ENCODE results near the gene PERM1.

The PERM1 gene

DNA sequence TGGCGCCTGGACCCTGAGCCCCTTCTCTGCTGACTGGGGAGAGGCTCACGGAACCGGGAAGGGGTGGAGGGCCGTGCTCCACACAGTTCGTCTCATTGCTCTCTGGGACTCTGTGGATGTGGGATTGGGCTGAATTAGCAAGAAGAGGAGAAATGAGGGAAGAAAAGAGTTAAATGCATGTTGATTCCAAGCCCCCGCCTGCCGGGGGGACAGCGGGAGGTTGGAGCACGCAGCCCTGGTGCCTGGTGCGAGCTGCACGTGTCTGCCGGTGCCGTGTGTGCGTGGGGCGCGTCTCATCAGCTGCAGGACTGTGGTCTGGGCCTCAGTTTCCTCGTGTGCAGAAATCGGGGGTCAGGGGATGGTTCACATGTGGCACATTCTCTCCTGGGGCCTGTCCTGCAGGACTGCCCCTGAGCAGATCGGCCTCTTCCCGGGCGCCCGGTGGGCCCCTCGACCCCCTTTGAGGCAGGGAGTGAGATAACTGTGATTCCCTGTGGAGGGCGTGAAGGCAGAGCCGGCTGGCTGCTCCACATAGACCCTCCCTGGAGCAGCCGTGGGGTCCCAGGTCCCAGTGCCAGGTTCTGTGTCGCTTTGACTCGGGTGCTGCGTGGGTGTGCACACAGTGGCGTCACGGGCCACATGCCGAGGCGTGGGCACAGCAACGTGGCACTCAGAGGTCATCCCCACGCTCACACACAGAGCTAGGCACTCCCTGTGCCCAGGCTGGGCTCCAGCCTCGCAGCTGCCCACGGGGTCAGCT is 46.7 kb downstream of the PERM1 start:
- Mint-ChIP-seq H3K9me3 (no peaks in the 10 kb centered on the region), H3K4me3 (no peak overlapping the region), H3K27ac (no peak overlapping the region), H3K27me3 (peaks cover 85% of the 10 kb centered on the region), H3K4me1 (no peaks in the 10 kb centered on the region)
- no peak for ATAC-seq
- no peak for DNase-seq

GRCh38 chr1:933603-933940 is 48.3 kb downstream of the PERM1 start:
- H3K27me3 Mint-ChIP-seq, result peaks cover 84% of the 10 kb centered on the region
- H3K27ac Mint-ChIP-seq, result no peak overlapping the region
- ATAC-seq (no peak), DNase-seq (no peak)
- no peak overlapping the region for H3K4me3 Mint-ChIP-seq
- H3K9me3 Mint-ChIP-seq, result no peaks in the 10 kb centered on the region
- H3K4me1 Mint-ChIP-seq, result no peaks in the 10 kb centered on the region

DNA sequence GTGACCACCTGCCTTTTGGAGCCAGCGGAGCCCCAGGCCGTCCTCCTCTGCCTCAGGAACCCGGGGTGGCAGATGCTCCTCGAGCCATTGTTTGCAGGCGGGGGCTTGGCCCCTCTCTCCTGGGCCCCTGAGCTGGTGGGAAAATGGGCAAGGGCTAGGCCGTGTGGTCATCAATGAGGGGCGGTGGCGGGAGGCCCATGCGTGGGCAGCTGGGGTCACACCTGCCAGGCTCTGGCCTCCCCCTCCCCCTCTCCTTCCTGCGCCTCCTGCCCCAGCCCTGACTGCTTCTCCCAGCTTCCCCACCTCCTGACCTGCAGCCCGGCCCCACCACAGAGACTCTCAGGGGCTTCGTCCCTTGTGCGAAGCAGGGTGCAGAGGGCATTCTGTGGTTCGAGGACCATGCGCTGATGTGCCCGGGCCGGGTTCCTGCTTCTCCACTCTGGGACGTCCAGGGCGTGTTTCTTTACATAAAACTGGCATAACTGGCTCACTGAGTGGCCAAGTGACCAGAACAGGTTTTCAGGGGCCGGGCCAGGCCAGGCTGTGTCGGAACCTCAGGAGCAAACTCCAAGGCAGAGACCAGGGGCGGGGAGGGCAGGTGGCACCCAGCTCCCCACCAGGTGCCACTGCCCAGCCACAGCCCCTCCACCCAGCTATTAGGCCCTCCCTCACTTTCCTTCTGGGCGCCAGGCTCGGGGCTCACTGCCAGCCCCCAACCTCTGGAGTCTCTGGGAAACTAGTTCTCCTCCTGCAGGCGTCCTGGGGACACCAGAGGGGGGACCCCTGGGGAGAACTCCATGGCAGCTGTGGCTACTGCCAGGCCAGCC is 48.9 kb downstream of the PERM1 start:
- Mint-ChIP-seq H3K4me1 (no peaks in the 10 kb centered on the region), H3K4me3 (no peak overlapping the region), H3K27ac (no peak overlapping the region), H3K27me3 (peaks cover 84% of the 10 kb centered on the region), H3K9me3 (no peaks in the 10 kb centered on the region)
- DNase-seq (no peak), ATAC-seq (no peak)

DNA sequence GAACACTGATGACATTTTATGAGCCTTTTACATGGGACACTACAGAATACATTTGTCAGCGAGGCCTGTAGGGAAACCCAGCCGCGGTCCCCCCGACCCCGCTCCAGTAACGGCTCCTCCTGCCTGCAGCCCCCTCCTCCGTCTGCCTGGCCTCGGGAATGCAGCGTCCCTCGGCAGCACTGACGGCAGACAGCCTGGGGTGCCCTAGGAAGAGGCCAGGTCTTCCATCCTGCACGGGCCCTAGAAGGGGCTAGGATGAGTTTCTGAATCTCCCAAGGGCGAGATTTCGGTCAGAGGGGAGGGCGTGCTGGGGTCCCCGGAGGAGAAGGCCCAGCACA is 49.8 kb downstream of the PERM1 start:
- DNase-seq, result no peak
- ATAC-seq, result no peak
- no peaks in the 10 kb centered on the region for H3K9me3 Mint-ChIP-seq
- no peaks in the 10 kb centered on the region for H3K4me1 Mint-ChIP-seq
- H3K27me3 Mint-ChIP-seq, result peaks cover 84% of the 10 kb centered on the region
- no peak overlapping the region for H3K4me3 Mint-ChIP-seq
- H3K27ac Mint-ChIP-seq, result no peak overlapping the region

DNA sequence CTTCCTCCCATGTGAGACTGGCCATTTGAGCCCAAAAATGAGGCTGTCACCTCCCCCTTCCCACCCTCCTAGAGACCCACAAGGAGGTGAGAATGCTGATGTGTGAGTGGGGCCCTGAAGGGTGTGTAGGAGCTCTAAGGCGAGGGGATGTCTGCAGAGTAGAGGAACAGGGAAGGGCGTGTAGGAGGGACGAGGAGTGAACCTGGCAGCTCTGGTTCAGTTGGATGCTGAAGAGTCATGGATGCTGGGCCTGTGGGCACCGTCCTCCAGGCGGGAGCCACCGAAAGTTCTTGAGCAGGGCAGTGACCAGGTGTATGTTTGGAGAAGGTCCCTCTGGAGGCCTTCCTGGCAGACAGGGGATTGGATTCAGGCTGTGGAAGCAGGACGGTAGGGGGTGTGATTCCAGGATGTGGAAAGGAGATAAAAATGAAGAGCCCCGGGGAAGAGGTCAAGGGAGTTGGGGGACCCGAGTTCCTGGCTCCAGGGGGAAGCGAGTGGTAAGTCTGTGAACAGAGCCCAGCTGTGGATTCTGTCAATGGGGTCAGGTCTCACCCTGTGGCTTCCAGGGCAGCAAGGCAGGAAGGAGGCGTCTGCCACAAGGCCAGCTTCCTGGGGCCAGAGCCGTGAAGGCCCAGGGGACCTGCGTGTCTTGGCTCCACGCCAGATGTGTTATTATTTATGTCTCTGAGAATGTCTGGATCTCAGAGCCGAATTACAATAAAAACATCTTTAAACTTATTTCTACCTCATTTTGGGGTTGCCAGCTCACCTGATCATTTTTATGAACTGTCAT is 50.3 kb downstream of the PERM1 start:
- no peak overlapping the region for H3K27ac Mint-ChIP-seq
- H3K4me3 Mint-ChIP-seq, result no peak overlapping the region
- DNase-seq (no peak), ATAC-seq (no peak)
- no peaks in the 10 kb centered on the region for H3K9me3 Mint-ChIP-seq
- H3K4me1 Mint-ChIP-seq, result no peaks in the 10 kb centered on the region
- peaks cover 84% of the 10 kb centered on the region for H3K27me3 Mint-ChIP-seq

GRCh38 chr1:930633-931138 is 51.2 kb downstream of the PERM1 start:
- H3K27me3 Mint-ChIP-seq, result peaks cover 88% of the 10 kb centered on the region
- H3K4me3 Mint-ChIP-seq, result no peak overlapping the region
- DNase-seq (no peak), ATAC-seq (no peak)
- H3K27ac Mint-ChIP-seq, result no peak overlapping the region
- H3K9me3 Mint-ChIP-seq, result no peaks in the 10 kb centered on the region
- H3K4me1 Mint-ChIP-seq, result peaks cover 5% of the 10 kb centered on the region

- H3K9me3 Mint-ChIP-seq, result no peaks in the 10 kb centered on the region
- H3K4me1 Mint-ChIP-seq, result peaks cover 5% of the 10 kb centered on the region
- H3K4me3 Mint-ChIP-seq, result no peak overlapping the region
- no peak for DNase-seq
- ATAC-seq, result no peak
- H3K27me3 Mint-ChIP-seq, result peaks cover 88% of the 10 kb centered on the region
- H3K27ac Mint-ChIP-seq, result peak overlapping the region in 1 of 2 donors; percentile 71
Measured at GRCh38 chr1:929712-930632, 51.9 kb downstream of the PERM1 start.

GRCh38 chr1:928825-929661 is 52.9 kb downstream of the PERM1 start:
- Mint-ChIP-seq H3K4me1 (peaks cover 8% of the 10 kb centered on the region), H3K27me3 (peaks cover 88% of the 10 kb centered on the region), H3K27ac (peak overlapping the region in 1 of 2 donors; percentile 71), H3K4me3 (no peak overlapping the region), H3K9me3 (no peaks in the 10 kb centered on the region)
- ATAC-seq (no peak), DNase-seq (no peak)

DNA sequence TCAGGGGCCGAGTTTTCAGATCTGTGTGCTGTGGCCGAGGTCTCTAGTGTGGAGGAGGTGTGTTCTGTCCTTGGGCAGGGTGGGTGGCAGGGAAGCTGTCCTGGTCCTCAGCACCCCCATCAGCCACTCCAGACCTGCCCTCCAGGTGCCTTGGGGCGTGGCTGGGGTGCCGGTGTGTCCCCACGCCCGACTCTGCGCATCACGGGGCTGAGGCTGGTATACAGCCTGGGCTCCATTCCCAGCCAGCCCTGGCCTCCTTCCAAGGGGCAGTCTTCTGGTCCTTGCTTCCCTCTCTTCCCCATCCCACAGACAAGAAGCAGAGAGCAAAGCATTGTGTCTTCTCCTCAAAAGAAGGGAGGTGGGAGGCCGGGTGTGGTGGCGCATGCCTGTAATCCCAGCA is 54.1 kb downstream of the PERM1 start:
- H3K27me3 Mint-ChIP-seq, result peaks cover 86% of the 10 kb centered on the region

DNA sequence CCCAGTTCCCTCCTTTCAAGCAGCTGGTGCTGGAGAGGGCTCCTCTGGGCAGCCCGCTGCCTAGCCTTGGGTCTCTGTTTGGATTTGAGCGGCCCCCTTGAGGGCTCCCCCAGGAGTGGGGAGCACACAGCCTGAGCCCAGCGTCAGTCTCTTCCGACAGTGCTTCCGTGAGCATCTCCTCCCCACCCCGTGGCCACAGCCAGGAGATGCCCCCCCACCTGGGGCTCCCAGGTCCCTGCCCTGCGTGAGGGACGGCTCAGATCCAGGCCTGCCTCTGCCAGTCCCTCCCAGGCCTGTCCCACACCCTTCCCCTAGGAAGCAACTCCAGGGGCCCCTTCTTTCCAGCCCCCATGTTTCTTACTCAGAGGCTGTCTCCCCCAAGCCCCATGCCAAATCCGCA is 54.7 kb downstream of the PERM1 start:
- ATAC-seq (no peak), DNase-seq (no peak)
- Mint-ChIP-seq H3K9me3 (no peaks in the 10 kb centered on the region), H3K27me3 (peaks cover 86% of the 10 kb centered on the region), H3K4me3 (no peak overlapping the region), H3K27ac (no peak overlapping the region), H3K4me1 (peaks cover 15% of the 10 kb centered on the region)

More for the DNA sequence above, 54.1 kb downstream of the PERM1 start:
- Mint-ChIP-seq H3K27ac (no peak overlapping the region), H3K9me3 (no peaks in the 10 kb centered on the region), H3K4me1 (peaks cover 15% of the 10 kb centered on the region), H3K4me3 (no peak overlapping the region)
- DNase-seq (no peak), ATAC-seq (no peak)

DNA sequence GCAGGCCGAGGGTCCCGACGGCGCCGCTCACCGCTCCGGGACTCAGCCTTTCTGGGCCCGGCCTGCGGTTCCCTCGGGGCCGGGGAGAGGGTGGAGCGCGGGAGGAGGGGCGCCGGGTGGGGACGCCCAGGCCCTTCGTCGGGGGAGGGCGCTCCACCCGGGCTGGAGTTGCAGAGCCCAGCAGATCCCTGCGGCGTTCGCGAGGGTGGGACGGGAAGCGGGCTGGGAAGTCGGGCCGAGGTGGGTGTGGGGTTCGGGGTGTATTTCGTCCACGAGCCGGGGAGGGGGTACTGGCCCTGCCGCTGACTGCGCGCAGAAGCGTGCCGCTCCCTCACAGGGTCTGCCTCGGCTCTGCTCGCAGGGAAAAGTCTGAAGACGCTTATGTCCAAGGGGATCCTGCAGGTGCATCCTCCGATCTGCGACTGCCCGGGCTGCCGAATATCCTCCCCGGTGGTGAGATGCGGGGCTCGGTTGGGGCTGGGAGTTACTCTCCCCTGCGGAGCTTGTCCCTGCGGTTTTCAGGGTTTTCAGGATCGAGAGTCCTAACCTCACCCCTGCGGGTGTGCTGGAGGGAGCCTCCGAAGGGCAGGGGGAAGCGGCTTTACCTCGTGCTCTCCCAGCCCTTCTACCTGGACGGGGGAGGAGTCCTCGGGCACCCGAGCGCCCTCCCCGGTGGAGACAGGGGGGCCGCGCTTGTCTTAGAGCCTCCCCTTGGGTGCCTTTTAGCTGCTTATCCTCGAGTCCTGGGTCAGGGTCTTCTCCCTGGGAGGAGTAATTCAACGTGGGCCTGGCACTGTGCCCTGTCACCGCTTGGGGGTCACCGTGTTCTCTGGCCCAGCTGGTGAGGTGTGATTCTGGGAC is 56.1 kb downstream of the PERM1 start:
- no peak for DNase-seq
- ATAC-seq, result no peak
- H3K9me3 Mint-ChIP-seq, result no peaks in the 10 kb centered on the region
- H3K4me1 Mint-ChIP-seq, result peaks cover 25% of the 10 kb centered on the region
- peak overlapping the region; percentile 6 to 35 for H3K4me3 Mint-ChIP-seq
- H3K27ac Mint-ChIP-seq, result no peak overlapping the region
- peaks cover 88% of the 10 kb centered on the region for H3K27me3 Mint-ChIP-seq
